NT2/D1 (cell line): ENCODE results near the gene LSAMP.

ENCODE experiments used
- YY1 ChIP-seq: IDR thresholded peaks from 2 replicates; pipeline ENCODE4 v1.6.1; 2011; ENCODE audit not compliant: insufficient read length, insufficient read depth
- ZNF274 ChIP-seq: IDR thresholded peaks from 2 replicates; pipeline ENCODE4 v1.6.1; 2011; ENCODE audit warnings: mild to moderate bottlenecking, low read depth, low read length

DNA sequence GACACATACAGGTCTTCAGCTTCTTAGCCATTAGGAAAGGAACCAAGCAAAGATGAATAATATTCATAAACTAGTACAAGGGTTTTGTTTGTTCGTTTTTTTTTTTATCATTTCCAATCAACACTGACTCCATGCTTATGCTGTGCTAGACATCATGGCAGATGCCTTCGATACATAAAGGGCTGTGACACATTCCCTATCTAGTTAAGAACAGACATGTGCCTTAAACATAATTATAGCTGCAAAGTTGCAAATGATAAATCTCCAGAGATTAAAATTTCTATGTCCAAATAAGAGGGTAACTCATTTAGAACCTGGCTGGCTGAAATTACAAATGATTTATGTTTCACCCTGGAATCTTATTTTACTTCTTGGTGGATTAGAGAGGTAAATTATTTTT, 386.4 kb downstream of the LSAMP start:
- TF ChIP-seq YY1 (no peak), ZNF274 (no peak)
